GM19463 (cell line): ENCODE results near the gene SLC17A9.

Experiments used
- ATAC-seq: cut with Tn5 transposase; IDR thresholded peaks from one replicate; pipeline ENCODE4 v1.9.1; 2021; ENCODE audit warnings: mild to moderate bottlenecking, moderate library complexity; ENCODE audit not compliant: unreplicated experiment

The SLC17A9 gene

DNA sequence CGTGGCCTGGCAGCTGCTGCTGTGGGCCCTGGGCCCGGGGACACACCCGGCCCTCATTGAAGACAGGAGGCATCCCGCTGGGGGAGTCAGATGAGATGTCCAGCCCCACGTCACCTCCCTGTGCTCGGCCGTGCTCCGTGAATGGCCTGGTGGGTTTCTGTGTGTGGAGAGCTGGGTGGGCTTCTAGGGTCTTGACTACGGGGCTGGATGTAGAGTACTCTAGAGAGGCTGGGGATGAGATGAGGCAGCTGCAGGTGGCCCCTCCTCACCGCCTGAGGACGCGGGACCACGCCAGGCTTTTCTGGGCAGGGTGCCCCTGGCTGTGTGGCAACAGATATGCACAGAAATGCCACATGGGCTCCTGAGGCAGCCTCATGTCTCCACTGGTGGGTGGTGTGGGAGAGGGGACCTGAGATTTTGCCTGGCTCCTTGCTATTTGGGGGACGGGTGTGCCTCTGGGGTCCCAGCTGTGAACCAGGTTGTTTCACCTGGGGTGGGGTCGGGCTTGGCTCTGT, 62.7 kb downstream of the SLC17A9 start:
- ATAC-seq, result no peak

DNA sequence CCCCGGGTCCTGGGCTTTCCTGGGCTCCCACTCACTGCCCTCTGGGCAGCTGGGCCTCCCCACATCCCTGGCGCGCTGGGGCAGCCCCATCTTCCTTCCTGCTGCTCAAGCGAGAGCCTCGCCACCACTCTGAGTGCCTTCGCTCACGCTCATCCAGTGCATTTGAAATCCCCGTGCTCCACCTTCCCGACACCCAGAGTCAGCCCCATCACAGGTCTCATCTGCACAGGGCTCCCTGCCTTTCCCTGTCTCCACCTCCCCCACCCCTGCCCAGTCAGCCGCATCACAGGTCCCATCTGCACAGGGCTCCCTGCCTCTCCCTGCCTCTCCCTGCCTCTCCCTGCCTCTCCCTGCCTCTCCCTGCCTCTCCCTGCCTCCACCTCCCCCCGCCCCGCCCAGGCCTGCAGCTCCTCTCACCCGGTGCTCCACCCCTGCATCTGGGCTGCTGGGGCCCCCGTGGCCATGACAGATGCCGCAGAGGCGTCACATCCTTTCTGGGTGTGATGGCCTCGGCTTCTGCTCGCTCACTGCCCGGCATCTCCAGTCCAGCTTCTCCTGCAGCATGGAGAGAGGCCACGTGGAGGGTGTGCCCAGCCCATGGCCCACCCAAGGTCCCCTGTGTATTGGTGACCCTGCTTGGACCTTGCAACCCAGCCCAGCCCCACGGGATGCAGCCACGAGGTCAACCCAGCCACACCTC, 63.3 kb downstream of the SLC17A9 start:
- ATAC-seq, result no peak

DNA sequence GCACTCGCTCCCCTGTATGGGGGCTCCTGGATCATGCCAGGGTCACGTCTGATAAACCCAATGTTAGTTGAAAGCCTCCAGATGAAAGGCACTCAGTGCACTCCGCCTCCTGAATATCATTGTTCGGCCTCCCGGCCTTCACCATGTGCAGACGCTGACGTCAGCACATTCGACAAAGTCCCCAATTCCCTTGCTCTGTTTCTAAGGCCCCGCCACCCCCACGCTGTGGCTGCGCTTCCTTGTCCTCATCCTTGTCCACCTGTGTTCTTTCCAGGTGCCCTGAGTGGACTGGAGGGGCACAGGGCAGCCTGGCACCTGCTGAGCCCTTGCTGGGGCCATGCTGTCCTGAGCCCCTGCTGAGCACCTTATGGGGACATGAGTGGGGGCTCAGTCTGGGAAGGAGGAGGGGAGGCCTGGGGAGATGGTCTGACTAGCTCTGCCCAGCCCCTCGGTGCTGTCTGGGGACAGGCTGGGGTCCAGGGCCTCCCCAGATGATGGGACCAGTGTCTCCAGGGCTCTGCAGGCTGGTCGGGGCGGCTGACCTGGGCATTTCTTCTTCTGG, 64.1 kb downstream of the SLC17A9 start:
- no peak for ATAC-seq

DNA sequence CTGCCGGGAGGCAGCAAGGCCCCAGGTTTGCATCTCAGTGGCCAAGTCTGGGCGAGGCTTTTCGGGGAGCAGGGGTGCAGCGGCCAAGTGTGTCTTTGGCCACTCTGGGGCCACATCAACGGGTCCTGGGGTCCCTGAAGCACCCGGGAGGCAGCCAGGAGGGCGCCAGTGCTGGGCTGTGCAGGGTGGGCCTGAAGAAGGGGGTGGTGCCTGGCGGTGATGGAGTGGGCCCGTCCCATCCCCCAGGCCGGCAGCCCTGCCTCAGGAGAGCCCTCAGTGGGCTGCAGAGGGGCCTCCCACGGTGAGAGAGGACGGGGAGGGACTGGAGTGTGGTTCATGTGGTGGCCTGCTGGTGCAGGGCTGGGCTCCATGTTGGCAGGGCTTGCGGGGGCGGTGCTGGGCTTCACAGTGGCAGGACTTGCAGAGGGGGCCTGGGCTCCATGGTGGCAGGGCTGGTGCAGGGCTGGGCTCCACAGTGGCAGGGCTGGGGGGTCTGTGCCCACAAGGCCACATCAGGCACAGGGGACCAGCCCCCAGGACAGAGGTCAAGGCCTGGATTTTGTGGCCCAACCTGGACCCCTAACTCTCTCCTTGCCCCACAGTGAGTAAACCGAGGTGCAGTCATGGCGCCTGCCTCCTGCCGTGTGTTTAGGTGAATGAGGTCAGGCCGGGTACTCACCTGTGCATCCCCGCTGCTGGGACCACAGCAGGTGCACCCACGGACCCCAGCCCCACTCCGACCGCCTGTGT, 64.7 kb downstream of the SLC17A9 start:
- ATAC-seq, result no peak

DNA sequence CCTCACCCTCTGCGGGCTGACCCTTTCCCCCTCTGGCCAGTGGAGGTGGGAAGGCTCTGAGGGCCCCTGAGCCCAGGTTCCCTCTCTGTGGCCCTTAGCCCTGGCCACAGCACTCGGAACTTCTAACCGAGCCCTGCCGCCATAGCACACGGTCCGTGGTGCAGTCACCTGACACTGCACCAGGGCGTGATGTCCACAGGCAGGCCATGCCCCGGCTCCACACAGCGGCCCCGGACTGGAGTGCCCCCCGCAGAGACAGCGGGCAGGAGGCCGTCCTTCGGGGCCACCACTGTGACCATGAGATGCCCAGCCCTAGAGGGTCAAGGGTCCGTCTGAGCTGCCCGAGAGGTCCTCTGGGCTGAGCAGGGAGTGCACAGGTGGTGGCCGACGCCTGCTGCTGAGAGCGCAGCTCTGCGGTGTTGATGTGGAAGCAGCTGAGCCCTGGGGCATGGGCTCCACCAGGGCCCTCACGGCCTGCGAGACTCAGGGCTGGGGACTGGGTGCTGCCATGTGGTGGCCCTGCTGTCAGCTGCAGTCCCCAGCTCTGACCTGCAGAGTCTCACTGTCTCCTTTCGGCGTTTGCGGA, 65.4 kb downstream of the SLC17A9 start:
- ATAC-seq, result no peak
